HG03460 (cell line): ENCODE measurements around the gene CDX1.

Experiments used
- ATAC-seq: cut with Tn5 transposase; IDR thresholded peaks from one replicate; pipeline ENCODE4 v1.9.1; 2021; ENCODE audit not compliant: unreplicated experiment

The CDX1 gene

DNA sequence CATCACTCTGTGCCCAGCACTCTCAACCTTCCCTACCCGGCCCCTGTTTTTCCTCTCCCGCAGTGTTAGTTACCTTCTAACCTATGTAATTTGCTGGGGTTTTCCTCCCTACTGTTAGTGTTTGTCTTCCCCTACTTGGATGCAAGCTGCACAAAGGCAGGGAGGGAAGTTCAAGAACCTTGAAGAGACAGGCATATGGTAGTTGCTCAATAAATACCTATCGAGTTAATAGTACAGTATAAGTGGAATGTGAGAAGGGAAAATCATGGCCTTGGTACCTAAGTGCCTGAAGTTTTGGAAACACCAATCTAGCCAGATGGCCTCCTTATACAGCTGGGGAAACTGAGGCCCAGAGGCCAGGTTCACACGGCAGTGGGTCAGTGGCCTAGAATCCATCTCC is 35.1 kb upstream of the CDX1 start:
- ATAC-seq, result no peak

DNA sequence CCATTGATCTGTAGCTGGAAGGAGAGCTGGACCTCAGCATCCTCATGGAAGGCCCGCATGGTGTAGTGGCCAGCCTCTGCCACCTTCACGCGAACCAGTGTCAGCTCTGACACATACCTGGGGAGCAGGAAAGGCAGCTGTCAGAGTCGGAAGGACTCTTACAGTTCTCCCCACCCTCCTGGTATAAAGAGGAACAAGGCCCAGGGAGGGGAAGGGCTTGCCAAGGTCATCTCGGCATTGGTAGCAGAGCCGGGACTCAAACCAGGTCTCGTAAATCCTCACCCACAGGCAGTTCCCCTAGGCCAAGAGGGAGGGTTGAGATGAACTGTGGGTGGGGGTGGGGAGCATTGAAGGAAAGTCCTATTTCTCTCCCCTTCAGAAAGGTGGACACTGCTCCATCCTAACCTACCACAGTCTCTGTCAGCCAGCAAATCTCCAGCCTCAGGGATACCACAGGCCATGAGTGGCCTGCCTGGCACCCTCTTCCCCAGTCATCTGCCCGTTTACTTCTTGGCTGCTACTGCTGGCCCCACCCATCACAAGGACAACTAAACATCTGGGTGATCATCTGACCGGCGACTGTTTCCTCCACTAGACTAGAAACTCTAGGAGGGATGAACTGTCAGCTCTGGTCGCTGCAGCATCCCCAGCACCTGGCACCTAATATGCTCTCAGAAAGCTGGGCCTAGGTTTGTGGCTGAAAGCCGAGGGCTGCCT is 34.4 kb upstream of the CDX1 start:
- no peak for ATAC-seq

DNA sequence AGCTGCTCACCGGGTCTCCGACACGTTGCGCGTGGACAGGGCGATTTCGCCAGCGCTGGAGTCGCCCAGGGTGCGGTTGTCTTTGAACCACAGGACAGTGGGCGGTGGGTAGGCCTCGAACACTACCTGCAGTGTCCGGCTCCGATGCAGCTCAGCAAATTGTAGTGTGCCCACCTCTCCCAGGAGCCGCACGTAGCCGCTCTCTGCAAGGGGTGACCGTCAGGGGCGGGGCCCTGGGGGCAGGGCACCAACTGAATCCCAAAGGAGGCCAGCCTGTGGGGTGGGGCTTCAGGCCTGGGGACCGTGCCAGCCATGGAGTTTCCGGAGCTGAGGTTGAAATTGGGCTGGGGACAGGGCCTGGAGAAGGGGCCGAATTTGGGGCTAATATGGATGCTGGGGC is 33.8 kb upstream of the CDX1 start:
- no peak for ATAC-seq

DNA sequence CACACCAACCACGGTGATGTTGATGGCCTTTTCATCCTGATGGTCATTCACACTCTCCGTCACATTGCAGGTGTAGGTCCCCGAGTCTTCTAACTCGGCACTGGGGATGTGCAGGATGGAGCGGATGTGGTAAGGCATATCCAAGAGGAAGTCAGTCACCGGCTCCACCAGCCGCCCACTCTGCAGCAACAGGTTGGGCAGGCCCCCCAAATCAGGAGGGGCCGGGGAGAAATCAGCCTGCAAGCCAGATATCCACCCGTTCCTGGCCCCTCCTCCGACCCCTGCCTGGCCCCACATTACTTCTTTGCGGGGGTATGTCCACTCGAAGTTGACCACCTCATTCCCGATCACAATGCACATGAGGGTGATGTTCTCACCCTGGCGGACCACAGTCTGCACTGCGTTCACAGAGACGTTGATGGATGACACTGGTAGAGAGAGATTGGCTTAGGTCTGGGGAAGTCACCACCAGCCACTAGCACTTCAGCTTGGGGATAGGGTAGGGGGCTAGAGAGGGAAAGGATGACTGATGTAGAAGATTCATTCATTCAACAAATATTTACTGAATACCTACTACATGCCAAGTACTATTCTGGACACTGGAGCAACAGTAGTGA is 32.9 kb upstream of the CDX1 start:
- no peak for ATAC-seq

DNA sequence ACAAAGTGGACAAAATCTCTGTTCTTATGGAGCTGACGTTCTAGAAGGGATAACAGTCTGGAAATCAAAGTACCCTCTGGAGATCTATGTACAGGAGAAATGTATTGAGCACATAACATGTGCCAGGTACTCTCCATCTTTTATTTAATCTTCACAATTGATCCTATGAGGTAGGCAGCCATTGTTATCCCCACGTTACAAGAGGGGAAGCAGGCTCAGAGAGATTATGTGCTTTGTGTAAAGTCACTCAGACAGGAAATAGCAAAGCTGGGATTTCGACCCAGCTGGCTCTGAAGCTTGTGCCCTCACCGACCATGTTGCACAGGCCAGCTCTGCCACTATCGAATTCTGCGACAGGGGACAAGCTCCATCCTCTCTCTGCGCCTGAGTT is 32.4 kb upstream of the CDX1 start:
- no peak for ATAC-seq

DNA sequence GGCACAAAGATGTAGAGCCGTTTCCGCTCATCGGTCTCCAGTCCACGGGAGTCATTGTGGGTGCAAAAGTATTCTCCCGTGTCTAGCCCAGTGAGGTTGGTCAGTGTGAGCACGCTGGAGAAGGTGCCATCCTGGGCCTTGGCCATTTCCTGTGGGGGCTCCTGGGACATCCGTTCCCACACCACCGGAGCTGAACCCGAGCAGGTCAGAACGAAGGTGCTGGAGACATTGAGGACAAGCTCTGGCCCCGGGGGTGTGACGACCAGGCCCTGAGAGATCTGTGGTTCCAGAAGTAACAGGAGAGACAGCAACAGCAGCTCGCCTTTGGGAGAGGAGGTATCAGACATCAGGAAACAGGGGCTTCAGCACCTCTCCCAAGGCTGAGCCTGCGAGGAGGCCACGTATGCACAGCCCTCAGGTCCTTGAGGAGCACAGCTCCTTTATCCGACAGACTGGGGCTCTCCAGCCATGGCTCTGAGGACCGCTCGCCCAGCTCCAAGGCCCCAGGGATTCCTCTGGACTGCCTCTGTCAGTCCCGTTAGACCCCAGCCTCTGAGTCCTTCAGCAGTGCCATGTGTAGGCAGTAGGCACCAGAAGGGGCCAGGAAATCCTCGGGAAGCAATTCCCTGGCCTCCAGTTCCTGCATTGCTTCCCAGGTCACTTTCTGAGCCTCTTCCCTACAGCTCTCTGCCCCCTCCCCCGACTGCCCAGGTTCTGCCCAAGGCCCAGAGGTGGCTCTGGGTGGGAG is 30.8 kb upstream of the CDX1 start:
- ATAC-seq, result no peak

DNA sequence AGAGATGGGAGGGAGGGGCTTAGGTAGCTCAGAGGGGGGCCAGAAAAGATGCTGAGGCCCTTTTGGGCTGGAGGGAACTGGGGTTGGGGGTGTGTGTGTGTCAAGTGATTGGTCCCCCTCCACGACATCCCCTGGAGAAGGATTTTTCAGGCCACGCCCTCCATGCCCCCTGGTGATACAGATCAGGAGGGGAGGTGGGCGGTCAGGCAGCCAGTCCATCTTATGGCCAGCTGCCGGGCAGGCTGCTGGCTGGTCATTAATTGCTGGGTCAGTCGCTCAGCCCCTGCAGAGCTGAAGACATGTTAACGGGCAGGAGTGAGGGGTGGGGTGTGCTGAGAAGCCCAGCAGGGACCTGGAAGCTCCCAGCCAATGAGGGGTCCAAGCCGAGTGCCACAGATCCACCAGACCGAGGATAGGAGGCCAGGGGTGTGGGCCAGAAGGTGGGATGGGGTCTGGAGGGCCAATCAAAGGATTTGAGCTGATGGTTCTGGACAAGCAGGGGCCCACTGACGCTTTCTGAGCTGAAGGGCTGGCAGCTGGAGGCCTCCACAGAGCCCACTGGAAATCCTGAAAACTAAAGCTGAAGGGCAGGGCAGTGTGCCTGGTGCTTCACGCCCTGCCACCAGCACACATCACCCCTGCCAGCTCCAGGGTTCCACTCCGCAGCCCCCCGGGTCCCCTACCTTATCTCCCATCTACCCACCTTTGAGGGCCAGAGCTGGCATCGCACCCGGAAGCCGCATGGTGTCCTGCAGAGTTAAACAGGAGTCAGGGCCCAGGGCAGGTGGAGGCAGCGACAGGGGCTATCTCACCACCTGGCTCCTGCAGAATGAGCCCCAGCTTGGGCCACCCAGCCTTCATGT is 30.0 kb upstream of the CDX1 start:
- ATAC-seq, result no peak

DNA sequence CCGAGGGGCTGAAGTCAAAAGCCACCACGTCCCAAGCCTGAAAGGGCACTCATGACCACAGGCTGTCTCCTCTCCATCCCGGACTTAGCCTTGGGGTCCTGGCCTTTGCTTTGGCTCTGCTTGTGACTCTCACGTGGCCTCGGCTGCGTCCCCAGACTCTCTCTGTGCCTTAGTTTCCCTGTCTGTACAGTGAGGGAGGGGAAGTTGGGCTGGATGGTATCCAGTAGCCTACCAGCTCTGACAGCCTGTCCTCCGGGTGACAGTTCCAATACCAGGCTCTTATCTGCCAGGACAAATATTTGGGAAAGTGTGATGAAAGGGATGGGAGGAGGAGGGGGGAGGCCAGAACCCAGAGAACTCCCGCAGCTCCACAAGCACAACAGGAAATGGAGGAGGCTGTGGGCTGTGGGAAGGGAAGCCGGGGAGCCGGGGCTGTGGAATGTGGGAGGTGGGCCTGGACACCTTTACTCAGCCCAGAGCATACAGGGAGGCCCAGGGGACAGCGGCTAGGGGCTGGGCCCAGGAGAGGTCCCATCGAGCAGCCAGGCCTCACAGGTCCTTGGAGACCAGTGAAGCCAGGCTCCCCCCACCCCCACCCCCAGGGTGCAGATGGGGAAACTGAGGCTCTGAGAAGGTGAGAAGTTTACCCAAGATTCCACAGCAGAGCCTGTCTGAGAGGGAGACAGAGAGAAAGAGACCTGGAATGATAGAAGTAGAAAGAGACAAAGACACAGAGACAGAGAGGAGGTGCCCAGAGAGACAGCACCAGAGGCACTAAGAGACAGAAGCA is 29.2 kb upstream of the CDX1 start:
- ATAC-seq, result no peak

DNA sequence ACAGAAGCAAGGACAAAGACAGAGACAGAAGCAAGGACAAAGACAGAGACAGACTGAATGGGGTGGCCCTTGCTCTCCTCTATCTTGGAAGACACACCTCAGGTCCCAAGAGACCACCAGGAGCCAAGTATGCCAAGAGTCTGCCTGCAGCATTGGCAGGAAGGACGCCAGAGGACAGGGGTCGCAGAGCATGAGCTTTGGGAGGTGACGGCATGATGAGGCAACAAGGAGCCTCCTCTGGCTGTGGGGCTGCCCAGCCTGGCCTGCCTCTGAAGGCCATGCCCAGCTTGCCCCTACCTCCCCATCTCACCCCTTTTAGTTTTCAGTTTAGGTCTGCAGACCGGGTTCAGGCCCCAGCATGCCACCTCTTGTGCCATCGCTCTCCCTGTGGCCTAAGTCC is 28.6 kb upstream of the CDX1 start:
- no peak for ATAC-seq

DNA sequence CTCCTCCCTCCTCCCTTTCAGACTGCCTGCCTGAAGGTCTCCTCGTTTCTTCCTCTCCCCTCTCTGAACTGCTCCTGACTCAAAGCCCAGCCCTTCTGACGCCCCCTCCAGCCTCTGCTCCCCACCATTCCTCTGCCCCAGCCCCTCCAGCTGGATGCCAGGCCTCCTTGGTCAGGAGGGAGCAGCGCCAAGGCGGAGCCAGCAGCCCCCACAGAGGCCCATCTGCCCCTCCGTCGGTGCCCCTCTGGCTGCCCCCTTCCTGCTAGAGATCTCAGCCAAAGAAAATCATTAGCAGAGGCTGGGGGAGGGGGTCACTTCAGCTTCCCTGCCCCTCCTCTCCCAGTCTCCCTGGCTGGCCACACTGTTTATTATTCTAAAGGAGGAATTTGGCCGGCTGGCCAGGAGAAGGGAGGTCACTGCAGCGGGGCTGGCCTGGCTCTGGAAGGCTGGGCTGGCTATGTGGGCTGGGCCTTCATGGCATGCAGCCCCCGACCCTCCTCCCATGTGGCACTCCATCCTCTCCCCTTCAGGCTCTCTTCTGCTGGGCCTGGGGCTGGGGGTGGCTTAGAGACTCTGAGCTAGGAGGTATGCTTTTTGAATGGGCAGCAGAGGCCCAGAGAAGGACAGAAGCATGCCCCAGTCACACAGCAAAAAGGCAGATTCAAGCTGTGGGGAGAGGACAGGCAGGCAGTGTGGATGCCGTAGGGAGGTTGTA is 27.9 kb upstream of the CDX1 start:
- no peak for ATAC-seq

DNA sequence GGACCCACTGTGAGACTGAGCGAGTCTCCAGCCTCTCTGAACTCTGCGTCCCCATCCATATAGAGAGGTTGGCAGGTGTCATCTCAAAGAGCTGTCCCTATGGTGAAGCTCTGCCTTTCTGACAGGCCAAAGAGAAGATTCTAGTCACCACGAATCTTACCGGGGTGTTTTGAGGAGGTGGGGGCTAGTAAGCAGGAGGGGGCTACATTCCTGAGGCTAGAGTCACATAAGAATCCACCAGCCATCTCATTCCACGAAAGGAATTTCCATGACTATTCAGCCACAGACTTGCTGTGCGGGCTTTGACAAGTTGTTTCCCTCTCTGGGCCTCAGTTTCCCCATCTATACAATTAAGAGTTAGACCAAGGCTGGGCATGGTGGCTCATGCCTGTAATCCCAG is 27.2 kb upstream of the CDX1 start:
- ATAC-seq, result no peak

DNA sequence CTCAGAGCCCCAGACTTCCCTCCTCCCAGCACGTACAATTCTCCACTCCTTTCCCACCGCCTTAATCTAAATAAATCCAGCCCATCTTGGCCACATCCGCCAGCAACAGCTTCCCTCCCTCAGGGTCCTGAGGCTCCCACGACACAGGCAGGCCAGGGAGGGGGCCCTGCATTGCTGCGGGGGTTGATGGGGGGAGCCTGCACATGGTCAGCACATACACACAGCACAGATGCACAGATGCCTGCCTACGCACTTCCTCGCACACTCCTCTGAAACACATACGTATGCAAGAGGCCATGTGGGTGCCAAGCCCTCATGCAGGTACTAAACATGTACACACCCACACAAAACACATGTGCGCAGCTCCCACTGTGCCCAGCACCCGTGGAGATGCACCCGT is 25.7 kb upstream of the CDX1 start:
- no peak for ATAC-seq

DNA sequence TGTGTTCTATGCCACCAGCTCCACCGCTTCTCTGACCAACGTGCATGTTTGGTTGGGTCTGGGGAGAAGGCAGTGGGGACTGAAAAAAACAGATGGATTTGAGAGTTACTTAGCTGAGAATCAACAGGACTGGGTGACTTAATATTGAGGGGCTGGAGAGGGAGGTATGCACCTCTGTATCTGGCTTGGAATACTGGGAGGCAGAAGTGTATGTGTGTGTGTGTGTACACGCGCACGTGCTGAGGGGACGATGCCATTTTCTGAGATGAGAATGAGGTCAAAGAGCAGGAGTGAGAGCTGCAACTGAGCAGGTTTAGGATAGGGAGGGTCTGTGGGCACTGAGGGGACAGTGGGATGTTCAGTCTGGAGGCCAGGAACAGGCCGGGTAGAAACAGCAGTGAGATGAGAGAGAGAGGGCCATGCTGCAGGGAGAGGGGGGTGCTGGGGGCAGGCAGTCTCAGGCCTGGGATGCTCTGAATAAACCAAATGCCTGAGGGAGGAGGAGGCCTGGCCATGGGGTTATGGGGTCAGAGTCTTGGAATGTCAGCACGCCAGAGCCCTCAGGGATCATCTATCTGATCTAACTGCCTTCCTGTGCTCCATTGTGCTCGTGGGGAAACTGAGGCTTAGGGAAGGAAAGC is 24.9 kb upstream of the CDX1 start:
- no peak for ATAC-seq

DNA sequence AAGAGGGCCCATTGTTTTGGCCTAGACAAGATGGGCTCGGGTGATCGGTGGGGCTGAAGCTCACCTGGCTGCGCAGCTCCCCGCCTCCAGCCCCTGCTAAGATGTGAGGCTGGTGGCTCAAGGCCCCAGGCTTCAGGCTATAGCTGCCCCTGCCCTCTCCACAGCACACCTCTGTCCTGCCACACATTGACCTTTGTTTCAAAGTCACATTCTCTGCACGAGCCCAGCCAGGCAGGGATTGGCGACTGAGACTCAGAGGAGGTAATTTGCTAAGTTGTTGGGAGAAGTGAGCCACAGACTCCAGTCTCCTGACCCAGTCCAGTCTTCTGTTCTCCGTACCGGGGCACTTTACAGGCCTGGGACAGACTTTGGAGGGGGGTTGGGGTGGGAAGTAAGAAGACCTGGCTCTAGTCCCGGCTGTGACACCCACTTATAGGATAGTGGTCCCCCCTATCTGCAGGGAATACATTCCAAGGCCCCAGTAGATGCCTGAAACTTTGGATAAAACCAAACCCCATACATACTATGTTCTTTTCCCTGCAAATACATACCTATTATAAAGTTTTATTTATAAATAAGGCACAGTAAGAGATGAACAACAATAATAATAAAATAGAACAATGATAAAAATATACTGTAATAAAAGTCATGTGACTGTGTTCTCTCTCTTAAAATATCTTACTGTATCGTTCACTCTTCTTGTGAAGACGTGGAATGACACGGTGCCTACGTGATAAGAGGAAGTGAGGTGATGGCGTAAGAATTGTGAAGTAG is 24.2 kb upstream of the CDX1 start:
- ATAC-seq, result no peak

DNA sequence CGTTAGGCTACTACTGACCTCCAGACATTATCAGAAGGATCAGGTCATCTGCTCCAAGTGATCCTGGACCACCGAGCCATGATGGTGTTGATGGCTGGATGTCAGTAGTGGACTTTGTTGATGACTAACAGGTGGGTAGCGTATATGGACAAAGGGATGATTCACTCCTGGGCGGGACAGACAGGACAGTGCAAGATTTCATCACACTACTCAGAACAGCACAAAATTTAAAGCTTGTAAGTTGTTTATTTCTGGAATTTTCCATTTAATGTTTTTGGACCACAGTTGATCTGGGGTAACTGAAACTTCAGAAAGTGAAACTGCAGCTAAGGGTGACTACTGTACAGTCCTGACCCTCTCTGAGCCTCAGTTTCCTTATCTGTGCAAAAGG is 23.6 kb upstream of the CDX1 start:
- no peak for ATAC-seq

DNA sequence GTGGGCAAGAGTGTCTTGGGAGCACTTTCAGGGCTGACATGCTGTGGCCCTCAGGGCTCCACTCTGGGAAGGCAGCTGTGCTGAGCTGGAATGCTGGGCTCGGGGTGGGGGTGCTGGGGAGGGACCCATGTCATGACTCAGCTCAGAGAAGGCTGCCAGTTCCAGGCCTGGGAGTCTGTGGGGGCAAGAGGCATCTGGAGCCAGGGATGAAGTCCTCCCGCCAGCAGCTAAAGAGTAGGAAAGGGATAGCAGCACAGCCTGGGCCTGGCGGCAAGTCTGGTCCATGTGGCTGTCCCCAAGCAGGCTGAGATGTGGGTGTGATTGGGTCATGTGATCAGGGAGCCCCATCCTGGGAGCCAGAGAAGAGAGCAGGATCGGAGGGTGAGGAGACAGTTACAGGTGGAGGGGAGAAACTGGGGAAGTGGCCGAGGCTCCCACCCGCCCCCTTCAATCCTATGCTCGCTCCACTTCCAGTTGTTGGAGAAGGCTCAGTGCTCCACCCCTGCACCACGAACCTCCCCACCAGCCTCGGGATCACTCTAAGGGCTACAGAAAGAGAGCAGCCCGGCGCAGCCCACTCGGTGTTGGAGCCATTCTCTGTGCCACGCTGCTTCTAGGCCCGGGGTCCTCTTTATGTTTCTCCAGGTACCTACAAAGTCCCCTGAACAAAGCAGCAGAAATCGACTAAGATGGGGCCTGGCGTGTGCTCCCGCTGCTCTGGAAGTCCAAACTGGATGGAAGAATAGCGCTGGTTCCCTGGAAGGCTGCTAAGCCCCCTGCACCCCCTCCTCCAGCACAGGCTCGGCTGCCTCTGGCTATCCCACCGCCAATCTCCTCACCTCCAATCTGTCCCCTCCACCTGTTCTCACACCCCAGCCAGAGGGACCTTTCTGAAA is 23.0 kb upstream of the CDX1 start:
- ATAC-seq, result no peak

DNA sequence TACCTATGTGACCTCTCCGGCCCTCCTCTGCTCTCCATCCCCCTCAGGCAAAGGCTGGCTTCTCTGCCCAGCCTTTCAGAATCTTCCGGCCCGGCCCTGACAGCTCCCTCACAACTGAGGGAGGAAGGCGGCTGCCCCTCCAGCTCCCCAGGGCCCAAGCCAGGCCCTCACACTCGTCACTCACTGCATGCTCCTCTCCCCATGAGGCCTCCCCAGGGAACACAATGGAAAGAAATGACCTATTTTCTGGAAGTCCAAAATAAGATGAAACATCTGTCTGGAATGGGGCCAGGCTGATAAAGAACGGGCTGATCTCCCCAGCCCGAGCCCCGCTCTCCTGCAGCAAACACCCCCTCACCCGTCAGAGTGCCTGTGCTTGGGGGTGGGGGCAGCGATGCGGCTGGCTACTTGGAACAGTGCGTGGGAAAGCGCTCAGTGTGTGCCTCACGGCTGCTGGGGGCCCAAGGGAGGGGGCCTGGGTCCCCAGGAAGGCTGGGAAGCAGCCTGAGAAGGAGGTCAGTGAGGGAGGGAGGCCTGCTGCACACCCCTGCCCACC is 22.3 kb upstream of the CDX1 start:
- ATAC-seq, result no peak

DNA sequence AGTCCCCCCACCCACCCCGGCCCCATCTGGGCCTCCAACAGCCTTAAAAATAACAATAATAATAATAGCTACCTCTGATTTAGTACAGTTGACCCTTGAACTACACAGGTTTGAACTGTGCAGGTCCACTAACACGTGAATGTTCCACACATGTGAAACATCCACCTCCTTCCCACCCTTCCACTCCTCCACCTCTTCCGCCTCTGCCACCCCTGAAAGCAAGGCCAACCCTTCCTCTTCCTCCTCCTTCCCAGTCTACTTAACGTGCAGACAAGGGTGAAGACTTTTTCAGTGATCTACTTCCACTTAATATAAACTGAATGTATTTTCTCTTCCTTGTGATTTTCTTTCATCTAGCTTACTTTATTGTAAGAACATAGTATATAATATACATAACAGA is 21.7 kb upstream of the CDX1 start:
- no peak for ATAC-seq
